Gastroesophageal sphincter (tissue), 3 donors: ENCODE data around the gene MYO6.
"Not testable (repeated sequence)": the region's sequence is repeated elsewhere in the genome, so short reads cannot be mapped to it uniquely, and the experiment has no call there.

Experiments used
- POLR2A ChIP-seq, 2 donors: fragments of 450-650 bp; IDR thresholded peaks; one replicate each; pipeline ENCODE4 v1.6.1; 2017; ENCODE audit warnings: antibody characterized with exemption in 2 of 2, mild to moderate bottlenecking in 2 of 2, moderate library complexity in 1 of 2
- POLR2AphosphoS5 ChIP-seq: sonication (generic); formaldehyde crosslinking; IDR thresholded peaks from one replicate; pipeline ENCODE4 v1.6.1; 2017; ENCODE audit warnings: antibody characterized with exemption
- TF ChIP-seq, protein P1 (sequence below), 4 experiments: fragments of 200-600 bp in 2 of 4; fragments of 450-650 bp in 2 of 4; sonication (generic) in 1 of 4; IDR thresholded peaks; one replicate each; pipeline ENCODE4 v1.5.1; 2017 to 2019; ENCODE audit warnings: antibody characterized with exemption in 4 of 4, mild to moderate bottlenecking in 2 of 4, moderate library complexity in 2 of 4

DNA sequence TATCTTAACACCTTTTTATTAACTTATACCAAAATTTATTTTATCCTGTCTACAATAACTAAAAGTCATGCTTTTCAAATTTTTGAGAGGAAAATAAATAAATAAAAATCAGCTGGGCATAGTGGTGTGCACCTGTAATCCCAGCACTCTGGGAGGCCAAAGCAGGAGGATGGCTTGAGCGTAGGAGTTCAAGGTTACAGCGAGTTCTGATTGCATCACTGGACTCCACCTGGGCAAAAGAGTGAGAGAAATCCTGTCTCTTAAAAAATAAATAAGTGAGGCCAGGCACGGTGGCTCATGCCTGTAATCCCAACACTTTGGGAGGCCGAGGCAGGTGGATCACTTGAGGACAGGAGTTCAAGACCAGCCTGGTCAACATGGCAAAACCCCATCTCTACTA lies 40.7 kb upstream of the MYO6 start:
- TF ChIP-seq, protein P1, sequence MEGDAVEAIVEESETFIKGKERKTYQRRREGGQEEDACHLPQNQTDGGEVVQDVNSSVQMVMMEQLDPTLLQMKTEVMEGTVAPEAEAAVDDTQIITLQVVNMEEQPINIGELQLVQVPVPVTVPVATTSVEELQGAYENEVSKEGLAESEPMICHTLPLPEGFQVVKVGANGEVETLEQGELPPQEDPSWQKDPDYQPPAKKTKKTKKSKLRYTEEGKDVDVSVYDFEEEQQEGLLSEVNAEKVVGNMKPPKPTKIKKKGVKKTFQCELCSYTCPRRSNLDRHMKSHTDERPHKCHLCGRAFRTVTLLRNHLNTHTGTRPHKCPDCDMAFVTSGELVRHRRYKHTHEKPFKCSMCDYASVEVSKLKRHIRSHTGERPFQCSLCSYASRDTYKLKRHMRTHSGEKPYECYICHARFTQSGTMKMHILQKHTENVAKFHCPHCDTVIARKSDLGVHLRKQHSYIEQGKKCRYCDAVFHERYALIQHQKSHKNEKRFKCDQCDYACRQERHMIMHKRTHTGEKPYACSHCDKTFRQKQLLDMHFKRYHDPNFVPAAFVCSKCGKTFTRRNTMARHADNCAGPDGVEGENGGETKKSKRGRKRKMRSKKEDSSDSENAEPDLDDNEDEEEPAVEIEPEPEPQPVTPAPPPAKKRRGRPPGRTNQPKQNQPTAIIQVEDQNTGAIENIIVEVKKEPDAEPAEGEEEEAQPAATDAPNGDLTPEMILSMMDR (IDR thresholded peaks at IDR 0.05), result not testable (repeated sequence)
- TF ChIP-seq POLR2A (IDR thresholded peaks at IDR 0.05); POLR2AphosphoS5: not testable (repeated sequence)
